CD4-positive, alpha-beta T cell treated with Interleukin-2 at 100 ng/mL for 4 hours (primary cell): ENCODE measurements around the gene MMAB.

Experiments
- DNase-seq: peaks from one replicate; pipeline ENCODE4 v3.0.0-alpha.2; 2020; ENCODE audit warnings: low spot score

The MMAB gene

GRCh38 chr12:109538191-109538863 is 35.0 kb downstream of the MMAB start:
- no peak for DNase-seq

GRCh38 chr12:109537136-109537535 is 36.2 kb downstream of the MMAB start:
- DNase-seq, result no peak

GRCh38 chr12:109535863-109536250 is 37.4 kb downstream of the MMAB start:
- no peak for DNase-seq

GRCh38 chr12:109535231-109535862 is 38.0 kb downstream of the MMAB start:
- no peak for DNase-seq

GRCh38 chr12:109534456-109534855 is 38.8 kb downstream of the MMAB start:
- DNase-seq, result no peak

- no peak for DNase-seq
Measured at GRCh38 chr12:109533487-109533740, 39.9 kb downstream of the MMAB start.

GRCh38 chr12:109532721-109533486 is 40.4 kb downstream of the MMAB start:
- DNase-seq, result no peak

- DNase-seq, result no peak
Measured at GRCh38 chr12:109531411-109531810, 41.9 kb downstream of the MMAB start.

GRCh38 chr12:109529691-109530640 is 43.3 kb downstream of the MMAB start:
- no peak for DNase-seq

GRCh38 chr12:109527489-109528123 is 45.7 kb downstream of the MMAB start:
- DNase-seq, result no peak

- DNase-seq, result no peak
Measured at GRCh38 chr12:109525279-109525585, 48.1 kb downstream of the MMAB start.

GRCh38 chr12:109524466-109525278 is 48.6 kb downstream of the MMAB start:
- no peak for DNase-seq

- no peak for DNase-seq
Measured at GRCh38 chr12:109523504-109523903, 49.8 kb downstream of the MMAB start.

GRCh38 chr12:109523071-109523470 is 50.2 kb downstream of the MMAB start:
- no peak for DNase-seq

GRCh38 chr12:109521831-109522230 is 51.5 kb downstream of the MMAB start:
- DNase-seq, result no peak

GRCh38 chr12:109519787-109520186 is 53.5 kb downstream of the MMAB start:
- no peak for DNase-seq

- DNase-seq, result peak; percentile 55
Measured at GRCh38 chr12:109518820-109519665, 54.3 kb downstream of the MMAB start.

- no peak for DNase-seq
Measured at GRCh38 chr12:109517619-109518018, 55.7 kb downstream of the MMAB start.

- no peak for DNase-seq
Measured at GRCh38 chr12:109513977-109514376, 59.3 kb downstream of the MMAB start.

GRCh38 chr12:109513051-109513450 is 60.3 kb downstream of the MMAB start:
- no peak for DNase-seq
